ENCODE measurements around the gene CCDC183.

Gene CCDC183

DNA sequence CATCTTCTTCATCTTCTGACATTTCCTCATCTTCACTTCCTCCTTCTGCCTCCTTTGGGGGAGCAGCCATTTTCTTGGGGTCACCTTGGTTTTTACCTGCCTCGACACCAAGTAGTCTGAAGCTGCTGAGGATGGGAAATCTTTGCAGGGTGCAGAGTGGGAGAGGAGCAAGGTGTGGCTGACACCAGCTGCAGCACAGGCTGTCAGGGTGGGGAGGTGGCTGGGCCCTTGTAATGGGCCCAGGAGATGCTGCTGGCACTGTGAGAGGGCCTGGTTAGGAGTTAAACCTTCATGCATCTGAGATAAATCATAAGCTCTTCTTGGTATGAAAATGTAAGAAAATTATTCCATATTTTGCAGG, 19.3 kb downstream of the CCDC183 start:
- H3K27me3 ChIP-seq (ENCODE audit: control insufficient read depth, low read length): no peaks in the 10 kb centered on the region
- H3K4me2 ChIP-seq (ENCODE audit: low read length): no peak overlapping the region
- no peaks in the 10 kb centered on the region for H3K9me3 ChIP-seq (ENCODE audit: control insufficient read depth, insufficient read depth, low read length)
- no peak overlapping the region for H3K4me3 ChIP-seq (ENCODE audit: low read length)
- H3K36me3 ChIP-seq (ENCODE audit: control insufficient read depth, low read length): peaks cover 65% of the 10 kb centered on the region
- no peaks in the 10 kb centered on the region for H3F3A ChIP-seq (ENCODE audit: control insufficient read depth, insufficient read depth)
- H4K20me1 ChIP-seq (ENCODE audit: control insufficient read depth, insufficient read depth, low read depth, low read length): peaks cover 7% of the 10 kb centered on the region; the same call in 1 of the 2 replicates
- no peaks in the 10 kb centered on the region for H3K9me2 ChIP-seq (replicated peaks; ENCODE audit: control insufficient read depth, low read length)
- peaks cover 1% of the 10 kb centered on the region; the same call in 1 of the 2 replicates for H3K4me1 ChIP-seq (ENCODE audit: control insufficient read depth, low read length)
- no peak overlapping the region for H3K27ac ChIP-seq (ENCODE audit: low read depth, low read length)
- peaks cover 93% of the 10 kb centered on the region for H3K79me2 ChIP-seq (ENCODE audit: control insufficient read depth, low read length)
- TF ChIP-seq, protein P1, sequence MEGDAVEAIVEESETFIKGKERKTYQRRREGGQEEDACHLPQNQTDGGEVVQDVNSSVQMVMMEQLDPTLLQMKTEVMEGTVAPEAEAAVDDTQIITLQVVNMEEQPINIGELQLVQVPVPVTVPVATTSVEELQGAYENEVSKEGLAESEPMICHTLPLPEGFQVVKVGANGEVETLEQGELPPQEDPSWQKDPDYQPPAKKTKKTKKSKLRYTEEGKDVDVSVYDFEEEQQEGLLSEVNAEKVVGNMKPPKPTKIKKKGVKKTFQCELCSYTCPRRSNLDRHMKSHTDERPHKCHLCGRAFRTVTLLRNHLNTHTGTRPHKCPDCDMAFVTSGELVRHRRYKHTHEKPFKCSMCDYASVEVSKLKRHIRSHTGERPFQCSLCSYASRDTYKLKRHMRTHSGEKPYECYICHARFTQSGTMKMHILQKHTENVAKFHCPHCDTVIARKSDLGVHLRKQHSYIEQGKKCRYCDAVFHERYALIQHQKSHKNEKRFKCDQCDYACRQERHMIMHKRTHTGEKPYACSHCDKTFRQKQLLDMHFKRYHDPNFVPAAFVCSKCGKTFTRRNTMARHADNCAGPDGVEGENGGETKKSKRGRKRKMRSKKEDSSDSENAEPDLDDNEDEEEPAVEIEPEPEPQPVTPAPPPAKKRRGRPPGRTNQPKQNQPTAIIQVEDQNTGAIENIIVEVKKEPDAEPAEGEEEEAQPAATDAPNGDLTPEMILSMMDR (IDR thresholded peaks at IDR 0.05; ENCODE audit: low read depth, low read length, poor library complexity, severe bottlenecking): no peak
- TF ChIP-seq EZH2phosphoT487 (IDR thresholded peaks at IDR 0.05; ENCODE audit: borderline replicate concordance, low read length): no peak

DNA sequence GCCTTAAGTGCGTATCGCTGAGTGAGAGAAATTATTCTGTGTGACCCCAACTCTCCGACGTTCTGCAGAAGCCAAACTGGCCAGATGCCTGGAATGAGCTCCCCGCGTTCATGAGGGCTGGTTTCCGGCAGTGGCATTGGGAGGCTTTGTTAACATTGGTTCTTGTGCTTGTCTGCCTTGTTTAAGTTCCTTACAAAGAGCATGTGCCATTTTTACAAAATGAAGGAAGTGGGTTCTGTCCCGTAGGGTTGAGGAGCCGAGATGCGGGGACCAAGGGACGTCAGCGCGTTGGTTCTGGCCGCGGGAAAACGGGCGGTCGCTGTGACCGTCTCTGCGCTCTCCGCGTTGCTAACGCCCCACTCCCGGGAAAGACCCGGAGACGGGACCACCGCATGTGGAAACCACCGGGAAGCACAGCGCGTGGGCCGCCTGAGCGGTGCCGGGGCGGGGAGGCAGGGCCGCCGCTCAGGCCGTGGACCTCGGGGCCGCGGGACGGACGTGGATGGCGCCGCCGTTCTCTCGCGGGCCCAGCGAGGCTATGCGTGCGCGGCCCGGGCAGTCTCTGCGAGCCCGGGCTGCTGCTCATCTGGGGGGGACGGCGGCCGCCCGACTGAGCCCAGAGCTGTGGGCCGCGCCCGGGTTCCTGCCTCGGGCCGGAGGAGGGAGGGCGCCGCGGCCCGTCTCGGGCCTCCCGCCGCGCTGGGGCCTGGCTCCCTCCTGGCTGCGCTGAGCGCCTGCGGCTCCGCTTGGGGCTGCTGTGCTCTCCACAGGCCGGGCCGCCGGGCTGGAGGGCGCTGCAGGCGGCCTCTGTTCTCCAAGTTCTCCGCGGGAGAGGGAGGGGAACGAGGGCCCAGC, 25.1 kb downstream of the CCDC183 start:
- H3K4me3 ChIP-seq (ENCODE audit: low read length): no peak overlapping the region
- H3K4me2 ChIP-seq (ENCODE audit: low read length): no peak overlapping the region
- no peaks in the 10 kb centered on the region for H3K9me2 ChIP-seq (replicated peaks; ENCODE audit: control insufficient read depth, low read length)
- H3K4me1 ChIP-seq (ENCODE audit: control insufficient read depth, low read length): no peaks in the 10 kb centered on the region
- no peak for TF ChIP-seq EZH2phosphoT487 (IDR thresholded peaks at IDR 0.05; ENCODE audit: borderline replicate concordance, low read length)
- TF ChIP-seq, protein P1 (IDR thresholded peaks at IDR 0.05; ENCODE audit: low read depth, low read length, poor library complexity, severe bottlenecking): no peak
- peaks cover 55% of the 10 kb centered on the region for H3K79me2 ChIP-seq (ENCODE audit: control insufficient read depth, low read length)
- no peak overlapping the region for H3K27ac ChIP-seq (ENCODE audit: low read depth, low read length)
- H3F3A ChIP-seq (ENCODE audit: control insufficient read depth, insufficient read depth): no peaks in the 10 kb centered on the region
- H3K36me3 ChIP-seq (ENCODE audit: control insufficient read depth, low read length): peaks cover 45% of the 10 kb centered on the region
- no peaks in the 10 kb centered on the region for H3K27me3 ChIP-seq (ENCODE audit: control insufficient read depth, low read length)
- H3K9me3 ChIP-seq (ENCODE audit: control insufficient read depth, insufficient read depth, low read length): no peaks in the 10 kb centered on the region
- no peaks in the 10 kb centered on the region; the same call in 1 of the 2 replicates for H4K20me1 ChIP-seq (ENCODE audit: control insufficient read depth, insufficient read depth, low read depth, low read length)

DNA sequence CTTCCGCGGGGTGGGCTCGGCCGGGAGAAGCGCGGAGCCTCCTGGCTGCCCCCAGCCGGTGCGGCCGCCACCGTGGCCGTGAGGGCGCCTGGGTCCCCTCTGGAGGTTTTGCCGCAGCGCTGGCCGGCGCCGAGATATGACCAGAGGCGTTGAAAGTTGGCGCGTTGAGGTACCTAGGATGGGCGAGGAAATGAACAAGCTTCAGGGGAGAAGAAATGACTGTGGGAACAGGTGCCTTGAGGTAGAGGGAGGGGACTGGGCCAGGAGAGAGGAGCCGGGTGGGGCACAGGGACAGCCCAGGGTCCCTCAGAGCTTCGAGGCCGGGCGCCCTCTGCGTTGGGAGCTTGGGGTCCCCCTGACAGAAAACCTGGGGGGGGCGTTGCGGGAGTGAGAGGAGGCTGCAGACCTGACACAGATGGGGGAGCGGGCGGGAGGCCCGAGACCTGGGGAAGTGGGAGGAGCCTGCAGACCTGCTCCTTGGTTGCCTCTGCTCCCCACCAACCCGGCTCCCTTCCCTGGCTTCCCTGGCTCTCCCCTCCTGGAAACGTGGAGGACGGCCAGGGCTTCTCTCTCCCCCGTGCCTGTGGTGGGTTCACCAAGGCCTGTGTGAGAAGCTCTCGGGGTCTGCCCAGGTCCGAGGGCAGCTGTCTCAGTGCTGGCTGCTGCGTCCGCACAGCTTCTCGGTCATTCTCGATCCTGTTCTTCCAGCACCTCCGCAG, 25.8 kb downstream of the CCDC183 start:
- Histone ChIP-seq H4K20me1 (ENCODE audit: control insufficient read depth, insufficient read depth, low read depth, low read length) (no peaks in the 10 kb centered on the region; the same call in 1 of the 2 replicates), H3K9me2 (replicated peaks; ENCODE audit: control insufficient read depth, low read length) (no peaks in the 10 kb centered on the region), H3K4me2 (ENCODE audit: low read length) (no peak overlapping the region), H3K4me3 (ENCODE audit: low read length) (no peak overlapping the region), H3K79me2 (ENCODE audit: control insufficient read depth, low read length) (peaks cover 47% of the 10 kb centered on the region), H3F3A (ENCODE audit: control insufficient read depth, insufficient read depth) (no peaks in the 10 kb centered on the region), H3K27ac (ENCODE audit: low read depth, low read length) (no peak overlapping the region), H3K9me3 (ENCODE audit: control insufficient read depth, insufficient read depth, low read length) (no peaks in the 10 kb centered on the region), H3K36me3 (ENCODE audit: control insufficient read depth, low read length) (peaks cover 49% of the 10 kb centered on the region), H3K4me1 (ENCODE audit: control insufficient read depth, low read length) (no peaks in the 10 kb centered on the region), H3K27me3 (ENCODE audit: control insufficient read depth, low read length) (no peaks in the 10 kb centered on the region)
- TF ChIP-seq EZH2phosphoT487 (IDR thresholded peaks at IDR 0.05; ENCODE audit: borderline replicate concordance, low read length): no peak
- TF ChIP-seq, protein P1 (IDR thresholded peaks at IDR 0.05; ENCODE audit: low read depth, low read length, poor library complexity, severe bottlenecking): no peak

All from DOHH2 (cell line).